Large intestine (tissue), 3 donors: ENCODE data around the gene JPH3. TPM values are rescaled to one million over a fixed set of nuclear protein-coding genes. Genes with fewer than 3 reads are reported as not detected.
"Not testable (repeated sequence)": the region's sequence is repeated elsewhere in the genome, so short reads cannot be mapped to it uniquely, and the experiment has no call there.

ENCODE experiments used
- DNase-seq, 2 donors: peaks; one replicate each; pipeline versions ENCODE4 v3.0.0 to v3.0.0-alpha.2; 2013
- H3K27ac ChIP-seq: one replicate; pipeline ENCODE4 v1.5.1; 2013; ENCODE audit warnings: low read length
- H3K27me3 ChIP-seq: 2 replicates; pipeline ENCODE4 v1.6.1; 2013; ENCODE audit warnings: low read length; ENCODE audit not compliant: control insufficient read depth, insufficient read depth
- H3K36me3 ChIP-seq: 2 replicates; pipeline ENCODE4 v1.6.1; 2013; ENCODE audit warnings: low read length; ENCODE audit not compliant: control insufficient read depth, insufficient read depth
- H3K4me1 ChIP-seq: one replicate; pipeline ENCODE4 v1.6.1; 2013; ENCODE audit warnings: low read length; ENCODE audit not compliant: control insufficient read depth, insufficient read depth
- H3K4me3 ChIP-seq: one replicate; pipeline ENCODE4 v1.5.1; 2013; ENCODE audit warnings: low read length
- H3K9me3 ChIP-seq: one replicate; pipeline ENCODE4 v1.6.1; 2013; ENCODE audit warnings: mild to moderate bottlenecking, low read depth, low read length, moderate library complexity; ENCODE audit not compliant: control insufficient read depth
- WGBS: methylation state at CpG from one replicate; pipeline ENCODE4 v1.1.5; 2013; ENCODE audit warnings: low lambda C conversion rate; ENCODE audit not compliant: insufficient coverage; 5-methylcytosine and 5-hydroxymethylcytosine counted together
- polyA plus RNA-seq: library from polyadenylated mRNA; unstranded; fragments of 120-200 nt; gene quantifications from one replicate; pipeline ENCODE4 v1.2.1, GENCODE V29; 2013

JPH3 gene
- polyA plus RNA-seq, 1 donor = 2.2 TPM

- no peak overlapping the region for H3K4me3 ChIP-seq
- no peaks in the 10 kb centered on the region for H3K27me3 ChIP-seq
- H3K27ac ChIP-seq = no peak overlapping the region
- peak; percentile 53 to 54 for DNase-seq
- no CpG with 5 or more reads among the region's 12 CpGs for WGBS
- peaks cover 10% of the 10 kb centered on the region for H3K9me3 ChIP-seq
- H3K36me3 ChIP-seq = peaks cover 48% of the 10 kb centered on the region
- no peaks in the 10 kb centered on the region for H3K4me1 ChIP-seq
These were observed 120.9 kb downstream of the JPH3 start for GRCh38 chr16:87723226-87723623.

- H3K4me3 ChIP-seq = no peak overlapping the region
- DNase-seq = no peak
- no peak overlapping the region for H3K27ac ChIP-seq
- WGBS = no CpG with 5 or more reads among the region's 19 CpGs
- H3K4me1 ChIP-seq = no peaks in the 10 kb centered on the region
- peaks cover 4% of the 10 kb centered on the region for H3K9me3 ChIP-seq
- no peaks in the 10 kb centered on the region for H3K27me3 ChIP-seq
- peaks cover 58% of the 10 kb centered on the region for H3K36me3 ChIP-seq
These were observed 122.4 kb downstream of the JPH3 start for GRCh38 chr16:87724490-87725291.

GRCh38 chr16:87725596-87726235 lies 123.4 kb downstream of the JPH3 start:
- H3K36me3 ChIP-seq = peaks cover 55% of the 10 kb centered on the region
- no peak for DNase-seq
- 80% methylated on average over 1 of the region's 28 CpGs for WGBS

GRCh38 chr16:87726577-87726976 lies 124.3 kb downstream of the JPH3 start:
- H3K4me1 ChIP-seq, H3K9me3 ChIP-seq, DNase-seq, H3K27ac ChIP-seq, H3K27me3 ChIP-seq, H3K4me3 ChIP-seq: not testable (repeated sequence)
- 86% methylated on average over 1 of the region's 40 CpGs for WGBS
- peaks cover 55% of the 10 kb centered on the region for H3K36me3 ChIP-seq

More at GRCh38 chr16:87725596-87726235, 123.4 kb downstream of the JPH3 start:
- no peaks in the 10 kb centered on the region for H3K4me1 ChIP-seq
- no peak overlapping the region for H3K27ac ChIP-seq
- no peaks in the 10 kb centered on the region for H3K27me3 ChIP-seq
- no peak overlapping the region for H3K4me3 ChIP-seq
- no peaks in the 10 kb centered on the region for H3K9me3 ChIP-seq

GRCh38 chr16:87727346-87727745 lies 125.0 kb downstream of the JPH3 start:
- DNase-seq = no peak
- H3K4me3 ChIP-seq = no peak overlapping the region
- no peaks in the 10 kb centered on the region for H3K9me3 ChIP-seq
- no peaks in the 10 kb centered on the region for H3K4me1 ChIP-seq
- no peaks in the 10 kb centered on the region for H3K27me3 ChIP-seq
- WGBS = no CpG with 5 or more reads among the region's 16 CpGs
- H3K27ac ChIP-seq = no peak overlapping the region
- H3K36me3 ChIP-seq = peaks cover 51% of the 10 kb centered on the region

- Histone ChIP-seq H3K9me3 (no peaks in the 10 kb centered on the region), H3K27ac (no peak overlapping the region), H3K4me3 (no peak overlapping the region), H3K27me3 (no peaks in the 10 kb centered on the region), H3K4me1 (no peaks in the 10 kb centered on the region), H3K36me3 (peaks cover 47% of the 10 kb centered on the region)
- DNase-seq = no peak
- WGBS = 95% methylated on average over 3 of the region's 12 CpGs
These were observed 125.7 kb downstream of the JPH3 start for GRCh38 chr16:87728026-87728425.

GRCh38 chr16:87729266-87729954 lies 127.1 kb downstream of the JPH3 start:
- WGBS = 88% methylated on average over 1 of the region's 17 CpGs
- no peaks in the 10 kb centered on the region for H3K4me1 ChIP-seq
- H3K4me3 ChIP-seq = no peak overlapping the region
- no peak for DNase-seq
- no peaks in the 10 kb centered on the region for H3K27me3 ChIP-seq
- no peaks in the 10 kb centered on the region for H3K9me3 ChIP-seq
- H3K27ac ChIP-seq = no peak overlapping the region
- H3K36me3 ChIP-seq = peaks cover 49% of the 10 kb centered on the region

GRCh38 chr16:87731607-87732006 lies 129.3 kb downstream of the JPH3 start:
- no peak overlapping the region for H3K27ac ChIP-seq
- no peaks in the 10 kb centered on the region for H3K27me3 ChIP-seq
- H3K4me1 ChIP-seq = no peaks in the 10 kb centered on the region
- peaks cover 46% of the 10 kb centered on the region for H3K36me3 ChIP-seq
- no peak overlapping the region for H3K4me3 ChIP-seq
- H3K9me3 ChIP-seq = no peaks in the 10 kb centered on the region
- WGBS = no CpG with 5 or more reads among the region's 13 CpGs
- no peak for DNase-seq

GRCh38 chr16:87733190-87733589 lies 130.9 kb downstream of the JPH3 start:
- no peak for DNase-seq
- H3K9me3 ChIP-seq = no peaks in the 10 kb centered on the region
- no peak overlapping the region for H3K27ac ChIP-seq
- no CpG with 5 or more reads among the region's 11 CpGs for WGBS
- no peaks in the 10 kb centered on the region for H3K4me1 ChIP-seq
- H3K27me3 ChIP-seq = no peaks in the 10 kb centered on the region
- no peak overlapping the region for H3K4me3 ChIP-seq
- H3K36me3 ChIP-seq = peaks cover 33% of the 10 kb centered on the region

- no peak for DNase-seq
- no peak overlapping the region for H3K4me3 ChIP-seq
- no peaks in the 10 kb centered on the region for H3K4me1 ChIP-seq
- H3K27me3 ChIP-seq = no peaks in the 10 kb centered on the region
- no peaks in the 10 kb centered on the region for H3K9me3 ChIP-seq
- no peak overlapping the region for H3K27ac ChIP-seq
- no CpG with 5 or more reads among the region's 14 CpGs for WGBS
- peaks cover 24% of the 10 kb centered on the region for H3K36me3 ChIP-seq
These were observed 132.3 kb downstream of the JPH3 start for GRCh38 chr16:87734644-87735043.
